SK-N-MC (cell line): ENCODE results near the gene WDR27.

Experiments
- EZH2 ChIP-seq: fragments of 200-600 bp; sonication (generic); IDR thresholded peaks from one replicate; pipeline ENCODE4 v1.6.1; 2017; ENCODE audit warnings: antibody characterized with exemption
- POLR2AphosphoS5 ChIP-seq: IDR thresholded peaks from 2 replicates; pipeline ENCODE4 v1.6.1; 2012; ENCODE audit warnings: mild to moderate bottlenecking, low read depth, low read length, borderline replicate concordance

DNA sequence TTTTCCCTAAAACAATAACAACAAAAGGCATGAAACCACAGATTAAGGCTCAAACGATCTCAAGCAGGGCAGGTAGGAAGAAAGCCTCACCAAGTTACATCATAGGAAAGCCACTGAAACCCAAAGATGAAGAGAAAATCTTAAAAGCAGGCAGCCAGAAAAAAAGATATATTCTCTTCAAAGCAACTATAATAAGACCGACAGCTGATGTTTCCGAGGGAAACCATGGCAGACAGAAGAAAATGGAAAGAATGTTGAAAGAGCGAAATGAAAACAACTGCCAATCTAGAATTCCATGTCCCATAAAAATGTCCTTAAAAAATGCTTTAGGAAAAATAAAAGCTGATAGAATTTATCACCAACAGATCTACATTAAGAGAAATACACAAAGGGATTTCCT, 286.6 kb downstream of the WDR27 start:
- TF ChIP-seq EZH2 (no peak), POLR2AphosphoS5 (no peak)
